Ishikawa (cell line): ENCODE measurements around the gene FMN2.

Source experiments
- CEBPB ChIP-seq: IDR thresholded peaks from 2 replicates; pipeline ENCODE4 v1.6.1; 2012
- CREB1 ChIP-seq: IDR thresholded peaks from 2 replicates; pipeline ENCODE4 v1.6.1; 2012; ENCODE audit warnings: low read depth
- EGR1 ChIP-seq: IDR thresholded peaks from 2 replicates; pipeline ENCODE4 v1.6.1; 2012
- EP300 ChIP-seq: IDR thresholded peaks from 2 replicates; pipeline ENCODE4 v1.6.1; 2012; ENCODE audit warnings: borderline replicate concordance
- FOXM1 ChIP-seq: IDR thresholded peaks from 2 replicates; pipeline ENCODE4 v1.6.1; 2012; ENCODE audit warnings: low read depth, borderline replicate concordance
- NFIC ChIP-seq: IDR thresholded peaks from 2 replicates; pipeline ENCODE4 v1.6.1; 2012
- RAD21 ChIP-seq: IDR thresholded peaks from 2 replicates; pipeline ENCODE4 v1.6.1; 2012; ENCODE audit warnings: low read depth
- TAF1 ChIP-seq: IDR thresholded peaks from 2 replicates; pipeline ENCODE4 v1.6.1; 2012; ENCODE audit warnings: low read depth, mild to moderate bottlenecking
- TCF12 ChIP-seq: IDR thresholded peaks from 2 replicates; pipeline ENCODE4 v1.6.1; 2012; ENCODE audit warnings: low read depth
- TEAD4 ChIP-seq: IDR thresholded peaks from 2 replicates; pipeline ENCODE4 v1.6.1; 2012
- YY1 ChIP-seq: IDR thresholded peaks from 2 replicates; pipeline ENCODE4 v1.6.1; 2012; ENCODE audit warnings: low read depth
- ZBTB7A ChIP-seq: IDR thresholded peaks from 2 replicates; pipeline ENCODE4 v1.6.1; 2012; ENCODE audit warnings: low read depth
- TF ChIP-seq, protein P1 (sequence below): IDR thresholded peaks from 2 replicates; pipeline ENCODE4 v1.6.1; 2012
- TF ChIP-seq, protein P2 (sequence below): IDR thresholded peaks from 2 replicates; pipeline ENCODE4 v1.6.1; 2012; ENCODE audit warnings: low read depth, mild to moderate bottlenecking
- TF ChIP-seq, protein P3 (sequence below): IDR thresholded peaks from 2 replicates; pipeline ENCODE4 v1.6.1; 2012

FMN2 gene

DNA sequence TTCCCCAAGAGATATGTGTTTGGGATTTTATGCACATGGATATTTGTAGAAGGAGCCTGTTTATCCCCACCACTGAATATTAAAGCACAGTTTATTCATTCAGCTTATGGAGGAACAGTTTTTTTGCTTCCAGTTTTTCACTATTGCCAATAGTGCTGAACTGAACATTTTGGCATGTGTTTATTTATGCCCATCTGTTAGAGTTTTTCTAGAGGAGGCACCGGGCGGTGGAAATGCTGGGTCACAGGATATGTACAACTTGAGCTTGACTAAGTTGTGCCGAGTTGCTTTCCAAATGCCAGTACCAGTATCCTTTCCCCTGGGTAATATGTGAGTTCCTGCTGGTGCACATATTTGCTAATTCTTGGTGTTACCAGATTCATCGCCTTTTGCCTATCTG, 409.0 kb downstream of the FMN2 start:
- TF ChIP-seq, protein P1, sequence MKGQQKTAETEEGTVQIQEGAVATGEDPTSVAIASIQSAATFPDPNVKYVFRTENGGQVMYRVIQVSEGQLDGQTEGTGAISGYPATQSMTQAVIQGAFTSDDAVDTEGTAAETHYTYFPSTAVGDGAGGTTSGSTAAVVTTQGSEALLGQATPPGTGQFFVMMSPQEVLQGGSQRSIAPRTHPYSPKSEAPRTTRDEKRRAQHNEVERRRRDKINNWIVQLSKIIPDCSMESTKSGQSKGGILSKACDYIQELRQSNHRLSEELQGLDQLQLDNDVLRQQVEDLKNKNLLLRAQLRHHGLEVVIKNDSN, result no peak
- TF ChIP-seq TAF1 (no peak), EP300 (no peak), NFIC (no peak), ZBTB7A (no peak), FOXM1 (no peak), TCF12 (no peak), TEAD4 (no peak), CEBPB (no peak), YY1 (no peak), RAD21 (no peak), CREB1 (no peak), EGR1 (no peak)
- TF ChIP-seq, protein P2, sequence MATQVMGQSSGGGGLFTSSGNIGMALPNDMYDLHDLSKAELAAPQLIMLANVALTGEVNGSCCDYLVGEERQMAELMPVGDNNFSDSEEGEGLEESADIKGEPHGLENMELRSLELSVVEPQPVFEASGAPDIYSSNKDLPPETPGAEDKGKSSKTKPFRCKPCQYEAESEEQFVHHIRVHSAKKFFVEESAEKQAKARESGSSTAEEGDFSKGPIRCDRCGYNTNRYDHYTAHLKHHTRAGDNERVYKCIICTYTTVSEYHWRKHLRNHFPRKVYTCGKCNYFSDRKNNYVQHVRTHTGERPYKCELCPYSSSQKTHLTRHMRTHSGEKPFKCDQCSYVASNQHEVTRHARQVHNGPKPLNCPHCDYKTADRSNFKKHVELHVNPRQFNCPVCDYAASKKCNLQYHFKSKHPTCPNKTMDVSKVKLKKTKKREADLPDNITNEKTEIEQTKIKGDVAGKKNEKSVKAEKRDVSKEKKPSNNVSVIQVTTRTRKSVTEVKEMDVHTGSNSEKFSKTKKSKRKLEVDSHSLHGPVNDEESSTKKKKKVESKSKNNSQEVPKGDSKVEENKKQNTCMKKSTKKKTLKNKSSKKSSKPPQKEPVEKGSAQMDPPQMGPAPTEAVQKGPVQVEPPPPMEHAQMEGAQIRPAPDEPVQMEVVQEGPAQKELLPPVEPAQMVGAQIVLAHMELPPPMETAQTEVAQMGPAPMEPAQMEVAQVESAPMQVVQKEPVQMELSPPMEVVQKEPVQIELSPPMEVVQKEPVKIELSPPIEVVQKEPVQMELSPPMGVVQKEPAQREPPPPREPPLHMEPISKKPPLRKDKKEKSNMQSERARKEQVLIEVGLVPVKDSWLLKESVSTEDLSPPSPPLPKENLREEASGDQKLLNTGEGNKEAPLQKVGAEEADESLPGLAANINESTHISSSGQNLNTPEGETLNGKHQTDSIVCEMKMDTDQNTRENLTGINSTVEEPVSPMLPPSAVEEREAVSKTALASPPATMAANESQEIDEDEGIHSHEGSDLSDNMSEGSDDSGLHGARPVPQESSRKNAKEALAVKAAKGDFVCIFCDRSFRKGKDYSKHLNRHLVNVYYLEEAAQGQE, result no peak
- TF ChIP-seq, protein P3, sequence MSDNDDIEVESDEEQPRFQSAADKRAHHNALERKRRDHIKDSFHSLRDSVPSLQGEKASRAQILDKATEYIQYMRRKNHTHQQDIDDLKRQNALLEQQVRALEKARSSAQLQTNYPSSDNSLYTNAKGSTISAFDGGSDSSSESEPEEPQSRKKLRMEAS, result no peak

DNA sequence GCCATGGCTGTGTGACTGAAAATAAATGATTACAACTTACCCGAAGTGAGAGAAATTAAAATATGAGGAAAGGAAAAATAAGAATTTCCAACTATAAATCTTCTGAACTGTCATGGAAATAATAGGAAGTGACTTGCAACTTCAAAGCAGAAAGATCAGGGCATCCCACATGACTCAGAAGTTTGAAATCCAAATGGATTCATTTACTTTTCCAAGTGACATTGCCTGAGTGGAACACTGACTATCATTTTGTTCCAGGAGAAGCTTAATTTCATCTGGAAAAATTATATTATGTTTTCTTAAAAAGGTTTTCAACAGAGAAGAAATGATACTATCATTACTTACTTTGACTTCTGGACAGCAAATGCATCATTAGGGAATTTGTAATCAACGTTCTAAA, 409.4 kb downstream of the FMN2 start:
- TF ChIP-seq CEBPB (no peak), RAD21 (no peak), TAF1 (no peak), NFIC (no peak), EGR1 (no peak), ZBTB7A (no peak), CREB1 (no peak), TCF12 (no peak), FOXM1 (no peak), EP300 (no peak), TEAD4 (no peak), YY1 (no peak)
- TF ChIP-seq, protein P3, result no peak
- TF ChIP-seq, protein P1, result no peak
- TF ChIP-seq, protein P2, result no peak

DNA sequence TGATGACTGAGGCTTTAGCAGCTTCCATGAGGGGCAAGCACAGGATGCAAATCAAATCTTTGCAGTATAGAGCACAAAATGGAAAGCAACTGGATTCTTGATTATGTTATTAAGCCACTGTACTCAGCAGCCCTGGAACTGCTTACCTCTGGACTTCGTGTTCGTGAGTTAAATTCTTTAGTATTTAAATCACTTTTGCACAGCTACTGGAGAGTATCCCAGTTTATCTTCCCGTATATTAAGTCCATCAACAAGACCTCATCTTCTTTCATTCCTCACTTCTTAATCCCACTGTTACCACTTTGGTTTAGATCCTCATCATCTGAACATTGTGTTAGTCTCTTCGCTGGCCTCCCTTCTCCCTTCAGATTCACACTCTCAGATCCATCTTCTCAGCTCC, 411.4 kb downstream of the FMN2 start:
- TF ChIP-seq NFIC (no peak), EGR1 (no peak), FOXM1 (no peak), YY1 (no peak), EP300 (no peak), TEAD4 (no peak), TAF1 (no peak), ZBTB7A (no peak)
- TF ChIP-seq, protein P3, result no peak
- TF ChIP-seq, protein P2, result no peak

DNA sequence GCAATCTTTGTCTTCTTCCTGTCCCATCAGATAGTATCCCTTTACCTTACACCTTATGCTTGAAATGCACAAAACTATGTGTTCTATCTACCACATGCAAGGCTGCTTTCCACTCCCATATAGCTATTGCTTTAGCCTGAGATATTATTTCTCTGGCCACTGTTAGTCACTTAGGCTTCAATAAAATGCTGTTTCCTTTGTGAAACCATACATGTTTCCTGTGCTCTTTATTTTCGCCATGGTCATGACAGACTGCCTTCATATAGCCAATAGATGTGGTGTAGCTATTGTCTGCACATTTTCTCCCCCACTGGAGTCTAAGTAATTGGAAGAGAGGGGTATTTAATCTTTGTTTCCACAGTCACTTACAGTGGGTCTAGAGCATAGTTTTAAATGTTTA, 411.9 kb downstream of the FMN2 start:
- TF ChIP-seq TEAD4 (no peak), CREB1 (no peak), EP300 (no peak), RAD21 (no peak), CEBPB (no peak), FOXM1 (no peak), TCF12 (no peak)

DNA sequence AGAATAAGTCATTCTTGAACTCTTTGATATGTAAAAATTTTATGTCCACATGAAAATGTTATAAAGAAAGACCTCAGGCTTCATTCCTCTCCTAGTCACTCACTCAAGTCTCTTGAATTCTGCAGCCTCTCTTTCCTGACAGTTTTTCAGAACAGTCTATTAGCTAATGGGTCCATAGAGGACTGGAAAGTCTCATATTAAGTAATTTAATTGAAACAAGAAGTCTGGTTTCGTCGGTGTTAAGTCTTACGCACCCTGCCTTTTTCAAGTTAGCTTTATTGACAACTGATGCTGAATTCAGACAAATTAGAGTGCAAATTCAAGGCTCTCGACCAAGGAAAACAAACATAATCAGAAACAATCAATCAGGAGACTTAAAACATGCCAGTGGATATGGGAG, 414.5 kb downstream of the FMN2 start:
- TF ChIP-seq TCF12, result no peak
